ENCODE results near the gene NMUR1.

DNA sequence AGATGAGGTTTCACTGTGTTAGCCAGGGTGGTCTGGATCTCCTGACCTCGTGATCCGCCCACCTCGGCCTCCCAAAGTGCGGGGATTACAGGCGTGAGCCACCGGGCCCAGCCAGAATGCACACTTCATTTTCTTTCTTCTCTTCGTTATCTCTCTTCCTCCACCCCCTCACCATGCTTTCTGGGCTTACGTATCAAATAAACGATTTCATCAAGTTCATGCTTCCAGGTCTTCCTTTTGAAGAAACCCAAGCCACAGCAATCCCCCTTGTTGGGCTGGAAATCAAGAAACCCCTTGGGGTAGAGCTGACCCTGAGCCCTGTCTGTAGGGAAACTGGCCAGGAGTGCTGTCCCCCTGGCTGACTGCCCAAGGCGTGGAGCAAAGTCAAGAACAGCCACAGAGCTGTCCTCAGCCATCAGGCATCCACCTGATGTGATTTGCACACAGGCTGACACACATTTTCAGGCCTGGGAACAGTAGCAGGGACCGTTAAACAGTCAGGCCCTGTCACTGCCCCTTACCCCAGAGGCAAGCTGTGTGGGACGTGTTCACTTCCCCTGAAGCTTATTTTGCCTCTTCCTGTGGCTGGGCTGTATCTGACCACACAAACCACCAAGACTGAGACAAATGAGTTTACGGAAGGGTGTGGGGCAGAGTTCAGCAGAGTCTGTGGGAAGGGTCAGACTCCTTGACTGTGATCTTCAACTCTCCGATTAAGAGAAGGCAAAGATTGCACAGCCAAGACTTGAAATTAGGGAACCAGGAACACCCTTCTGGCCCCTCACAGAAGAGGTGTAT, 15.1 kb upstream of the NMUR1 start:
- TF ChIP-seq, protein P1, sequence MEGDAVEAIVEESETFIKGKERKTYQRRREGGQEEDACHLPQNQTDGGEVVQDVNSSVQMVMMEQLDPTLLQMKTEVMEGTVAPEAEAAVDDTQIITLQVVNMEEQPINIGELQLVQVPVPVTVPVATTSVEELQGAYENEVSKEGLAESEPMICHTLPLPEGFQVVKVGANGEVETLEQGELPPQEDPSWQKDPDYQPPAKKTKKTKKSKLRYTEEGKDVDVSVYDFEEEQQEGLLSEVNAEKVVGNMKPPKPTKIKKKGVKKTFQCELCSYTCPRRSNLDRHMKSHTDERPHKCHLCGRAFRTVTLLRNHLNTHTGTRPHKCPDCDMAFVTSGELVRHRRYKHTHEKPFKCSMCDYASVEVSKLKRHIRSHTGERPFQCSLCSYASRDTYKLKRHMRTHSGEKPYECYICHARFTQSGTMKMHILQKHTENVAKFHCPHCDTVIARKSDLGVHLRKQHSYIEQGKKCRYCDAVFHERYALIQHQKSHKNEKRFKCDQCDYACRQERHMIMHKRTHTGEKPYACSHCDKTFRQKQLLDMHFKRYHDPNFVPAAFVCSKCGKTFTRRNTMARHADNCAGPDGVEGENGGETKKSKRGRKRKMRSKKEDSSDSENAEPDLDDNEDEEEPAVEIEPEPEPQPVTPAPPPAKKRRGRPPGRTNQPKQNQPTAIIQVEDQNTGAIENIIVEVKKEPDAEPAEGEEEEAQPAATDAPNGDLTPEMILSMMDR (IDR thresholded peaks at IDR 0.05) = no peak
- no peak for TF ChIP-seq ZC3H11A (IDR thresholded peaks at IDR 0.05)
- TF ChIP-seq GATA3 (IDR thresholded peaks at IDR 0.05; ENCODE audit: borderline replicate concordance) = no peak
- TF ChIP-seq NPAS2 (CRISPR knock-in tag; IDR thresholded peaks at IDR 0.05; ENCODE audit: borderline replicate concordance) = no peak
- no peak for TF ChIP-seq PHF8 (IDR thresholded peaks at IDR 0.05; ENCODE audit: borderline replicate concordance, low read depth)
- no peak for TF ChIP-seq CHD4 (IDR thresholded peaks at IDR 0.05; ENCODE audit: borderline replicate concordance)
- TF ChIP-seq CEBPB (IDR thresholded peaks at IDR 0.05) = no peak
- TF ChIP-seq, protein P2, sequence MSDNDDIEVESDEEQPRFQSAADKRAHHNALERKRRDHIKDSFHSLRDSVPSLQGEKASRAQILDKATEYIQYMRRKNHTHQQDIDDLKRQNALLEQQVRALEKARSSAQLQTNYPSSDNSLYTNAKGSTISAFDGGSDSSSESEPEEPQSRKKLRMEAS (IDR thresholded peaks at IDR 0.05) = no peak
- no peak for TF ChIP-seq HDAC2 (IDR thresholded peaks at IDR 0.05)
- no peak for TF ChIP-seq SREBF2 (IDR thresholded peaks at IDR 0.05)
- no peak for TF ChIP-seq POLR2AphosphoS2 (conservative IDR thresholded peaks at IDR 0.05; ENCODE audit: low read length)
- TF ChIP-seq, protein P3, sequence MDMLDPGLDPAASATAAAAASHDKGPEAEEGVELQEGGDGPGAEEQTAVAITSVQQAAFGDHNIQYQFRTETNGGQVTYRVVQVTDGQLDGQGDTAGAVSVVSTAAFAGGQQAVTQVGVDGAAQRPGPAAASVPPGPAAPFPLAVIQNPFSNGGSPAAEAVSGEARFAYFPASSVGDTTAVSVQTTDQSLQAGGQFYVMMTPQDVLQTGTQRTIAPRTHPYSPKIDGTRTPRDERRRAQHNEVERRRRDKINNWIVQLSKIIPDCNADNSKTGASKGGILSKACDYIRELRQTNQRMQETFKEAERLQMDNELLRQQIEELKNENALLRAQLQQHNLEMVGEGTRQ (IDR thresholded peaks at IDR 0.05) = no peak
- no peak for TF ChIP-seq POLR2A (IDR thresholded peaks at IDR 0.05; ENCODE audit: low read length)
- TF ChIP-seq, protein P4, sequence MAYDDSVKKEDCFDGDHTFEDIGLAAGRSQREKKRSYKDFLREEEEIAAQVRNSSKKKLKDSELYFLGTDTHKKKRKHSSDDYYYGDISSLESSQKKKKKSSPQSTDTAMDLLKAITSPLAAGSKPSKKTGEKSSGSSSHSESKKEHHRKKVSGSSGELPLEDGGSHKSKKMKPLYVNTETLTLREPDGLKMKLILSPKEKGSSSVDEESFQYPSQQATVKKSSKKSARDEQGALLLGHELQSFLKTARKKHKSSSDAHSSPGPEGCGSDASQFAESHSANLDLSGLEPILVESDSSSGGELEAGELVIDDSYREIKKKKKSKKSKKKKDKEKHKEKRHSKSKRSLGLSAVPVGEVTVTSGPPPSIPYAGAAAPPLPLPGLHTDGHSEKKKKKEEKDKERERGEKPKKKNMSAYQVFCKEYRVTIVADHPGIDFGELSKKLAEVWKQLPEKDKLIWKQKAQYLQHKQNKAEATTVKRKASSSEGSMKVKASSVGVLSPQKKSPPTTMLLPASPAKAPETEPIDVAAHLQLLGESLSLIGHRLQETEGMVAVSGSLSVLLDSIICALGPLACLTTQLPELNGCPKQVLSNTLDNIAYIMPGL (CRISPR knock-in tag; IDR thresholded peaks at IDR 0.05; ENCODE audit: borderline replicate concordance) = no peak

Data from A549 (cell line).